ENCODE measurements around the gene NCBP2L. TPM values are rescaled to one million over a fixed set of nuclear protein-coding genes. Genes with fewer than 3 reads are reported as not detected.

The NCBP2L gene
- total and polyA plus RNA-seq, 2 donors (not counting 3 experiments of a cell fraction or from before 2014, with no cell fraction given): not detected

- FAIRE-seq: no peak
- no TSS peak for BruUV-seq (replicated peaks)
- H3K27ac ChIP-seq (ENCODE audit: insufficient read depth, low read depth, low read length): no peak overlapping the region
- H4K20me1 ChIP-seq (replicated peaks; ENCODE audit: control insufficient read depth, extremely low read depth, insufficient read depth, low read length): no peaks in the 10 kb centered on the region
- H3K9me3 ChIP-seq (replicated peaks; ENCODE audit: control insufficient read depth, insufficient read depth, low read length): no peaks in the 10 kb centered on the region
- DNase-seq (ENCODE audit: low read depth, low spot score): no peak
- no peaks in the 10 kb centered on the region for H3K36me3 ChIP-seq (ENCODE audit: control insufficient read depth in 2 of 2, extremely low read depth in 1 of 2, insufficient read depth in 2 of 2, low read length in 2 of 2)
- POLR2A ChIA-PET: no interaction called here
- no peaks in the 10 kb centered on the region for H3K27me3 ChIP-seq (ENCODE audit: control insufficient read depth in 2 of 2, insufficient read depth in 2 of 2, low read length in 2 of 2)
- TF ChIP-seq POLR2AphosphoS5 (IDR thresholded peaks at IDR 0.05; ENCODE audit: insufficient read depth, low read depth, low read length): no peak
- no peak for TF ChIP-seq CTCF (IDR thresholded peaks at IDR 0.05; ENCODE audit: extremely low read depth in 1 of 2, insufficient read depth in 1 of 2, low read depth in 1 of 2, low read length in 2 of 2)
- TF ChIP-seq EZH2 (IDR thresholded peaks at IDR 0.05; ENCODE audit: borderline replicate concordance, low read depth, low read length, severe bottlenecking): no peak
- TF ChIP-seq FOS (IDR thresholded peaks at IDR 0.05; ENCODE audit: borderline replicate concordance, insufficient read depth, low read length): no peak
- TF ChIP-seq POLR2A (IDR thresholded peaks at IDR 0.05; ENCODE audit: low read depth, low read length): no peak
- TF ChIP-seq MYC (IDR thresholded peaks at IDR 0.05; ENCODE audit: low read depth, low read length): no peak
- TF ChIP-seq JUN (IDR thresholded peaks at IDR 0.05; ENCODE audit: borderline replicate concordance, insufficient read depth, insufficient read length, low read depth): no peak
- peak overlapping the region in 1 of 3 experiments; percentile 76 for H3K4me3 ChIP-seq (replicated peaks in 1 of 3; ENCODE audit: insufficient read depth in 1 of 3, low read depth in 1 of 3, low read length in 3 of 3)
- H3K9me1 ChIP-seq (replicated peaks; ENCODE audit: control insufficient read depth, extremely low read depth, insufficient read depth, low read length): no peaks in the 10 kb centered on the region
- dilution Hi-C loops (cut with MboI; ENCODE audit: extremely low pct_ligation_motif_present, low sequenced_read_pairs): no loop called here
- H3K4me1 ChIP-seq (ENCODE audit: control insufficient read depth, extremely low read depth, insufficient read depth, low read length): peaks cover 14% of the 10 kb centered on the region
- intact Hi-C loops (cut with micrococcal nuclease): loop anchor here (2.0 to 10.0 kb wide), 3 partner anchors 23 to 64 kb away; no protein-coding TSS in a partner anchor
- H3K9ac ChIP-seq (replicated peaks; ENCODE audit: extremely low read depth, insufficient read depth, low read length): no peak overlapping the region
- peak overlapping the region; percentile 89 for H3K4me2 ChIP-seq (ENCODE audit: insufficient read depth, low read length)
- H3K79me2 ChIP-seq (ENCODE audit: control insufficient read depth, insufficient read depth, low read length): peaks cover 35% of the 10 kb centered on the region
- CTCF ChIA-PET: interaction anchor here (1.0 kb wide), 1 partner anchor 50 kb away, joined by 3 read pairs; the partner anchor contains the start of gene NCBP2L
- no peak overlapping the region for H2AFZ ChIP-seq (ENCODE audit: low read depth, low read length)
Measured at GRCh38 chrX:107827852-107828251, 50.3 kb downstream of the NCBP2L start.

Data from endothelial cell of umbilical vein (primary cell).